H1 (cell line): ENCODE results near the gene DCAF7. TPM values are rescaled to one million over a fixed set of nuclear protein-coding genes. Genes with fewer than 3 reads are reported as not detected.

Experiments
- EP300 ChIP-seq, 2 experiments: IDR thresholded peaks; 1 replicate in 1 of 2; 2 replicates in 1 of 2; pipeline ENCODE4 v1.6.1; 2011 to 2012; ENCODE audit warnings: low read depth in 2 of 2, low read length in 2 of 2, mild to moderate bottlenecking in 2 of 2, borderline replicate concordance in 1 of 2, inconsistent platforms in 1 of 2, moderate library complexity in 1 of 2
- MAFK ChIP-seq: IDR thresholded peaks from 2 replicates; pipeline ENCODE4 v1.6.1; 2012; ENCODE audit warnings: low read depth, mild to moderate bottlenecking, improper control_type of control experiment, low read length
- TCF12 ChIP-seq: IDR thresholded peaks from 2 replicates; pipeline ENCODE4 v1.6.1; 2011; ENCODE audit warnings: low read depth, mild to moderate bottlenecking, low read length
- TEAD4 ChIP-seq: IDR thresholded peaks from 2 replicates; pipeline ENCODE4 v1.6.1; 2012; ENCODE audit warnings: low read depth, low read length, inconsistent platforms, mixed read lengths
- polyA plus RNA-seq, 7 experiments: library from polyadenylated mRNA; depleted of rRNA in 3 of 7; stranded (reverse) in 5 of 7; unstranded in 2 of 7; fragments of >200 nt in 5 of 7; fragments of 200-250 nt in 2 of 7; gene quantifications; 1 replicate in 5 of 7; 2 replicates in 1 of 7; 4 replicates in 1 of 7; pipeline versions ENCODE4 v1.2.1 to v1.2.3, GENCODE V29; 2011 to 2013; ENCODE audit warnings: missing spikeins in 2 of 7, mixed read lengths in 2 of 7
- total RNA-seq: library from RNA; stranded (reverse); fragmentation: NEBNext Ultra II Directional; extraction: Animal tissue kit (Norgen Biotek cat#: 25700); gene quantifications from 2 replicates; pipeline ENCODE4 v1.2.1, GENCODE V29; 2021

The DCAF7 gene
- total and polyA plus RNA-seq, 2 of the 8 experiments (the other 6 are each of a cell fraction or from before 2014, with no cell fraction given) = 74.9 to 94.1 TPM

DNA sequence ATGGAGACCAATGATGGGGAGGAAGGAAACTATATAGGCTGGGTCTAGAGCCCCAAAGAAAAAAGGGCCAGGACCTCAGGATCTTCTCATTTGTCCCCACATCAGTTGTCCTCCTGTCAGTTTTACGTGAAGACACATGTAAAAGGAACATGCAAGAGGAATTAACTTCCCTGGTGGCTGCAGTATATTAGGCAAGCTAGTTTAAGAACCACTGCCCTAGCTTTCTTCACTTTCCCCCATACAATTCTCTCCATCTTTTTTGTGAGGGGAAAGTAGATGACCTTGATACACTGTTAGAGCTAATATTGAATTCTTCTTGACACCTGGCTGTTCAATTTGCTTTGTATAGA lies 74.2 kb downstream of the DCAF7 start (continued):
- no peak for TF ChIP-seq TCF12
- no peak for TF ChIP-seq MAFK
- no peak for TF ChIP-seq TEAD4
- no peak for TF ChIP-seq EP300 (IDR thresholded peaks at IDR 0.05; ENCODE audit: borderline replicate concordance in 1 of 2, low read depth in 2 of 2, low read length in 2 of 2)
